DND-41 (cell line): Measurements from ENCODE around the gene IL2RA.

Source experiments
- EZH2 ChIP-seq: IDR thresholded peaks from 3 replicates; pipeline ENCODE4 v1.6.1; 2012; ENCODE audit warnings: borderline replicate concordance, low read depth, mild to moderate bottlenecking, moderate library complexity, low read length, inconsistent platforms; ENCODE audit not compliant: severe bottlenecking
- TF ChIP-seq, protein P1 (sequence below): IDR thresholded peaks from 2 replicates; pipeline ENCODE4 v1.5.1; 2012; ENCODE audit warnings: borderline replicate concordance, low read length, moderate library complexity, mild to moderate bottlenecking; ENCODE audit not compliant: poor library complexity, severe bottlenecking; ENCODE audit errors: extremely low read depth

DNA sequence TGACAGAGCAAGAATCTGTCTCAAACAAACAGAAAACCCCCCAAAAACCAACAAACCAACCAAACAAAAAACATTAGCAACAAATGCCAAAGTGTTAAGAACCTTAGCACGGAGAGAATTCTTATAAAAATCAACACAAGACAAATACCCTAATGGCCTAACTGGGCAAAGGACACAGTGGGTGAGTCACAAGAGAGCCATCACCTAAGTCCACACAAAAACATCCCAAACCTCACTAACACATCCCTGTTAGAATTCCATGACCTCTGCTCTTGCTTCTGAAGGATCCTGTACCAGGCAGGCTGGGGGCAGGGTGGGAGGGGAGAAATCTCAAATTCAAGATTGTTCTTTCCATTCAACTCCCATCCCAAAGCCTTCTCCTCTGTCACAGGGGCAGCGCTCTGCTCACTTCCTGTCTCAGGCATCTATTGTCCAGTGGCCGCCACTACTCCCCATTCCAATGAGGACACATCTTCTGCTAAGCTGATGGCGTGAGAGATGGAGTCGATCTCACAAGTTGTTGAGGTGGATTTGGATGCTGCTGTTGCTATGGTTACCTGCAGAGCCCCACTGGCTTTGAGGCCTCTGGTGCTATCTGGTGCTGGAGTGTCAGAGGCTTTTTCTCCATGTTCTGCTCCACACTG lies 94.0 kb downstream of the IL2RA start:
- TF ChIP-seq EZH2 = no peak
- TF ChIP-seq, protein P1, sequence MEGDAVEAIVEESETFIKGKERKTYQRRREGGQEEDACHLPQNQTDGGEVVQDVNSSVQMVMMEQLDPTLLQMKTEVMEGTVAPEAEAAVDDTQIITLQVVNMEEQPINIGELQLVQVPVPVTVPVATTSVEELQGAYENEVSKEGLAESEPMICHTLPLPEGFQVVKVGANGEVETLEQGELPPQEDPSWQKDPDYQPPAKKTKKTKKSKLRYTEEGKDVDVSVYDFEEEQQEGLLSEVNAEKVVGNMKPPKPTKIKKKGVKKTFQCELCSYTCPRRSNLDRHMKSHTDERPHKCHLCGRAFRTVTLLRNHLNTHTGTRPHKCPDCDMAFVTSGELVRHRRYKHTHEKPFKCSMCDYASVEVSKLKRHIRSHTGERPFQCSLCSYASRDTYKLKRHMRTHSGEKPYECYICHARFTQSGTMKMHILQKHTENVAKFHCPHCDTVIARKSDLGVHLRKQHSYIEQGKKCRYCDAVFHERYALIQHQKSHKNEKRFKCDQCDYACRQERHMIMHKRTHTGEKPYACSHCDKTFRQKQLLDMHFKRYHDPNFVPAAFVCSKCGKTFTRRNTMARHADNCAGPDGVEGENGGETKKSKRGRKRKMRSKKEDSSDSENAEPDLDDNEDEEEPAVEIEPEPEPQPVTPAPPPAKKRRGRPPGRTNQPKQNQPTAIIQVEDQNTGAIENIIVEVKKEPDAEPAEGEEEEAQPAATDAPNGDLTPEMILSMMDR = no peak
